GM21737 (cell line): Measurements from ENCODE around the gene ATP8A2.
A peak's percentile ranks its signal among the peaks of the same experiment; 100 is the strongest.

Experiments used
- ATAC-seq: cut with Tn5 transposase; IDR thresholded peaks from one replicate; pipeline ENCODE4 v1.9.1; 2021; ENCODE audit warnings: mild to moderate bottlenecking, moderate library complexity; ENCODE audit not compliant: unreplicated experiment

Gene ATP8A2

DNA sequence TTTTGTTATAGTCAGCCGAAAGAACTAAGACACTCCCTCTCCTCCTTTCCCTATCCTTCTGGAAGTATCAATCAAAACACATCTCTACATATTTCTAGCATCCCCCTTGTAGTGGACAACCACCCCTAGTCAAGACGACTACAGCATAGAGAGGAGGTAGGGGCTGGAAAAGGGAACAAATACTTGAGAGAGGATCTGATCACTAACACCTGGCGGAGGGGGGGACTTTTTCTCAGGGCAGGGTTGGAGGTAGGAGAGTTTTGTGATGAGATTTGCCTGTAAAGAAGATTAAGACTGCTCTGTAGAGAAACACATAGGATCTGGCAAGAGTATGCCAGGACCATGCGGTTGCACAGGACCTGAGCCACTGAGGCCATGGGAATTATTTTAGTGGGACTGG lies 471.9 kb downstream of the ATP8A2 start:
- ATAC-seq = no peak

DNA sequence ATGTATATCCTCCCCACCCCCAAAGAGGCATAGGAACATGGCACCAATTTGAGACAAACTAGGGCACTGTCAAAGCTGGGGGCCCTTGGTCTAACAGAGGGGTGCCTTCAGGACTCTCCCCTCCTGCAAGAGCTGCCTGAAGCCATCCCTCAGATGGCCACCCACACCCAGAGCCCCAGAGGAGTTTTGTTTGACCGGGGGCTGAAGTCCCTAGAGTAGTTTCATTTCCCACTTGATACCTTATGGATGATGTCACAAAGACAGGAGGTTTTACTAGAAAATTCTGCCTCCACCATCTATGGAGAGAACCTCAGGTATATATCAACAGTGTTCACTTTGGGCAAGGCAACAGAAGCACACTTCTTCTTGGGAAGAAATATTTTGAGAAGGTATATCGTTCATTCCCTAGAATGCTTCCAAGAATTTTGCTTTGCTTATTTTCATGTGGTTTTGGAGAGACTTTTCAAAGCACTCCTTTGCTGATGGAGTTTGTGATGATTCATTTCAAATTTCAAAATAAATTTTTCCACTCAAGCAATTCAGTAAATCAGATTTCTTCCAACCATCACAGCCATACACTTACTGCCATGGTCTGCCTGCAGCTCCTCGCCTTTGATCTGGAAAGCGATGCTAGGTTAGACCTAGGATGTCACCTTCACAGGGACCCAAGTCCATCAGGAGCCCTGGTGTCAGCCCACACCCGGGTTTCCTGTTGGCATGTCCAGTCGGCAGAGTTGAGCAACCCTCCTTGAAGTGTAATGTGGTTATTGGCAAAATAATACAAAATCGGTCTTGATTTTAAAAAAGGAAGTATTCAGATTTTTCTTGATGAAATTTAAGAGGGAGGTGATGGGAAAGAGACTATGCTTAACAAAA lies 473.0 kb downstream of the ATP8A2 start:
- ATAC-seq = no peak

DNA sequence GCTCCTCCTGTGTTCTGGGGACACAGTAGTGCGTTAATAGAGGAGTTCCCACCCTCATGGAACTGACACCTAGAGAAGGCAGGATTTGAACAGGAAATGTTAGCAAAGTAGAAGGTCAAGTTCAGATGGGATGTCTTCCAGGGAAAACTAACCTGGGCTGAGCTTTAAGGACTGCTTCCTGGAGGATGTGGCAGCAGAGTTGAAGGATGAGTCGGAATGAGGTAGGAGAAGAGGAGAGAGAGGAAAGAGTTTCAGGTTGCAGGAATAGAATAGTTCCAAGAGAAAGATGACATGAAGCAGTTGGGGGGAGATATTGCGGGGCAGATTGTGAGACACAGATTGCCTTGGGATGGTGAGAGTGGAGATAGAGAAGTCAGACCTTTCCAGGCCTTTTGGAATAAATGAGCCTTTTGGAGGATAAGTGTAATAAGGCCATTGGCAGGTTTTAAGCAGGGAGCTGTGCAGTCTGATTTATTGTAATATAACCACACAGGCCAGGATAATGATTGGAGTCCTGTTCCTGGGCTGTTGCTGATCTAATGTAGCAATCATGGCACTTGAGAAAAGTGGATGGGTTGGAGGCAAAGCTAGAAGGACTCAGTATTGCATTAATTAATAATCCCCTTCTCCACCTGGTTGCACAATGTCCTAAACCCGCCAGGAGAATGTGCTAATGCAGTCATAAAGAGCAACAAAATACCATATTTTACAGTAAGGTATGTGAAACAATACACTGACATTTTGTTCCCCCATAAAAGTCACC lies 474.6 kb downstream of the ATP8A2 start:
- ATAC-seq = no peak

DNA sequence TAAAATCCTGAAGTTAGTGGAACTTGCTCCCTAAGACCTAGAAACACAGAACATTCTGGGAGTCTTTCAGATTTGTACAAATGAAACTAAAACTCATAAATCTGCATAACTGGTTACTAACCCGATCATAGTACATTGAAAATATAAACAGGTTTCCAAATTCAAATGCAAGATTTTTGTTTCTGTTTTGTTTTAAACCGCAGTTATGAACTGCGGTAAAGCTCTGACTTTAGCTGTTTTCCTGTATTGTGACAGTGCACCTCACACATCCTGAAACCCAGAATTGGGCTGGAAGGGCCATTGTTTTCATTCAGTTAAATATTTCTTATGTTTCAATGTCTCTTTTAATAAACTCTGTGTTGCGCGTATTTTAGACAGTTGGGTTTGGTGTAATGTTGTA lies 475.4 kb downstream of the ATP8A2 start:
- ATAC-seq = peak; percentile 63

DNA sequence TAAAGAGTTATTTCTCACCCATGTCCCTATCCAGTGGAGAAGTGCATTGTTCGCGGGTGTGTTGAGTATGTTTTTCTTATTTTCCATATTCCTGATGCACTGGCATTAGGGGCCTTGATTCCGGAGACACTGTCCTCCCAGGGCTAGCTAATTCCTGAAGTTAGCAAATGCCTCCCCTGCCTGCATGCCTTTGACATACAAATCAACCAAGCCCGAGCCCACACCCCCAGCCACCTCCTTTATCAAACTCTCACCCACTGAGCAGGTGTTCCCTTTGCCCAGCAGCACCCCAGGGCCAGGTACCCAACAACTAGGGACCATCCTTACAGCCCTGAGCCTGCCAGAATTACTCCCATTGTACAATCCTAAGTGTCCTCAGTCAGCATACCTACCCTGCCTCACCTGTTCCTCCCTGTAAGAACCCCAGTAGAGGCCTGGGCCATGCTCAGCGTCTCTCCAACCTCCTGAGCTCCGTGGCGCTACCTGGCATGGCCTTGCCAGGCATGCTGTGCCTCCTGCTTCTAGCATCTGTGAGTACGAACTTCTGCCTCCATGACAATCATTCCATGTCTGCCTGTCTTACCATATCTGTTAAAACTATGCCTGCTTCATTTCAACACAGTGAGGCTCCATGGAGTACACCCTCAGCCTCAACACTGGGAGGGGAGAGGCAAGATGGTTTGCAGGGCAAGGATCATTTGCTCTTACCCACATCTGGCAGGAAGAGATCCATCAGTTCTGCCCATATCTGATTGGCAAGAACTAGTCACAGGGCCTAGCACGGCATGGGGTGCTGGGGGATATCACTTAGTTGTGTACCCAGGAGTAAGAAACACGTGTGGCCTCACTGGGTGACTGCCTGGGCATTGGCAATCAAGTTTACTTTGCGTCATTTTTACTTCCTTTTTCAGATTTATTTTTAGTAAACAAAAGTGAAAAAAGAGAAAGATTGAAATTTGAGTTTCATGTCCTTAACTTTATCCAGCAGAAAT lies 476.2 kb downstream of the ATP8A2 start:
- no peak for ATAC-seq

DNA sequence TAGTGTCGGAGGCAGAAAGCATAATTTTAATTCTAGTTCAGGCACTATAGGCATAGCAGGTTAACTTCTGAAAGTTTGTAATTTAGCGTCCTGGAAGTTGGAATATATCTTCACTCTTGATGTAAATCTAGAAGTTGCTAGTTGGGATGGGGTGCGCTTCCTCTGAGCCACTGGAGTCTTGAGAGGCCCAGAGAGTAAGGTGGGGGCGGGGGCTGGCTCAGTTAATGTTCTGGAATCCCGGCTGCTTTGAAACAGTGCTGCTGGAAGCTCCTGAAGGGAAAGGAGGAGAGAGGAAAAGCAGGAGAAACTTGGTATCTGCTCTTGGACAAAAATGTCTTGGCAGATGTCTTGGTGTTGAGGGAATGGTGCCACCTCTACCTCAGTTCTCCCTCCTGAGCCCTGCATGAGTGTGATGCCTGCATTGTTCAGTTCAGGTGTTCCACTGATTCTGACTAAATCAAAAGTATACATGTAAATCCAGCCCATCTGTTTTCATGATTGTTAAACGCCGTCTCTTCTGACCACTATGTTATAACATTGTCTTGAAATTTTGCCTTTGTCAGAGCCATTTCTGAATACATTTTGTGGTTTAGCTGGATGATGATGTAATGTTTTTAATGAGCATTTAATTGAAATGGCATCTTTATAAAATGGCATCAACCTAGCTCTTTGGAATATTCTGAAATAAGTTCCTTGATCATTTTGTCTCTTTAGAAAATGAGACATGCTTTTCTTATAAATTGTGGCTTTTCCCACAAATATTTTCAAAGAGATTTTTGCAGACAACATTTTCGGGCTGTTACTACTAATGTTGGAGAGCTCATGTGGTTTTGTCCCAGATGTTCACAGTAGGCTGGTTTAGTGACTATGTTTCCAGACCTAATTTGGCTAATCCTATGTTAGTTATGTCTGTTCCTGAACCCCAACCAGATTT lies 477.3 kb downstream of the ATP8A2 start:
- no peak for ATAC-seq

DNA sequence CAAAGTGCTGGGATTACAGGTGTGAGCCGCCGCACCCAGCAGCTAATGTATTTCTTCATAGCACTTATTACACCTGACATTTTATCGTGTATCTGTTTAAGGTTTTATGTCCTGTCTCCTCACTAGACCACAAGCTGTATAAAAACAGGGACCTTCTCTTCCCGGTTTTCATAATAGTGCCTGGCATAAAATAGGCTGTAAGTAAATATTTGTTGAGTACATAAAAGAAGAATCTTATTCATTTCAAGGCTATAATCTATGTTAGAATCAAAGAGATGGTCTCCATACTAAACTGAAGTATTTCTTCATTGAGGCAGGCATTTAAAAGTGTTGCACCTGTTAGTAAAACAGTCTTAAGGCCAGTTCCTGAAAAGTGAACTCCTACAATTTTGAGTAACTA lies 486.1 kb downstream of the ATP8A2 start:
- no peak for ATAC-seq

DNA sequence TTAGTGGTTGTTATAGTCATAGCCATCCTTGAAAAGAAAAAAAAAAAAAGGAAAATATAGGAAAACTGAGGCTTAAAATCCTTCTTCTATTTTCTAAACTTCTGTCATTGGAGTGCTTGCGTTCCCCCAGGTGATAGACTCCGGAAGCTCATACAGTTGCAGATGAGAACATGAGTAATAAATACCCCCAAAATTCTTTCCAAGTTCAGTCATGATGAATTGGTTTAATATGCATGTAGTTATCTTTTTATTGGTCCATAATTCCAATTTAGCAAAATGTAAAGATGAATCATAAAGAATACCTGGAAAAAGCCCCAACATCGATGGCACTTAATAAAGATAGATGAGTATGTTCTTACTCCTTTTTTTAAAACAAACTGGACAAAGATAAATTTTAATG lies 487.8 kb downstream of the ATP8A2 start:
- no peak for ATAC-seq

DNA sequence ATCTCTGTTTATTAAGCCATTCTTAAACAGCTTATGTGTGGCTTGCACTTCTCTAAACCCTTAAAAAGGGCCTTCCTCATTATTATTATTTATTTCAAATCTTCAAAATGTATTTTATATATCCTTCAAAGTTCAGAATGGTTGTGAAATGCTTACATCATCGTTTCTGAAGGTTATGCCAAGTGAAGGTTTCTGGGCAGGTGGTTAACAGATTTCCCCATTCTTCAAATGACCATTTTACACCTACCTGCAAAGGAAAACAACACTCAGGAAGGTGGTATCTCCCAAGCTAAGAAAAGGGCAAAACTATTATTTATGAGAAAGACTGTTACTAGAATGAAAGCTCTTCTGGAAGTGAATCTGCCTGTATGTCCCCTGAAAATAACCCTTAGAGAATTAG lies 488.5 kb downstream of the ATP8A2 start:
- ATAC-seq = no peak

DNA sequence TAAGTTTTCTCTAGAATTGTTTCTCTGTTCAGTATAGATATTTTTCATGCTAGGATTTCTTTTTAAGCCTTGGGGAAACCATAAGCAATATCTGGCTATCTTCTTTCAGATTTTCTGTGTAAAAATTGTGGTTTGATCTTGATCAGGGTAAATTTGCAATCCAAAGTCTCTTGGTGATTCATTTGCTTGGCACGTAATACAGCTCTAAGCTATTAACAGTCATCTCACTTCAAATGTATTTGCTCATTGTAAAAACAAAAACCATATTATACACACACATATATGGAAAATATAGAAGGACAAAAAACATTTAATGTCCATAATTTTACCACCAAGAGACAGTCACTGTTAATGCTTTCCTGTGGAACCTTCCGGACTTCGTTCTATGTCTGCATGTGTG lies 489.1 kb downstream of the ATP8A2 start:
- no peak for ATAC-seq

DNA sequence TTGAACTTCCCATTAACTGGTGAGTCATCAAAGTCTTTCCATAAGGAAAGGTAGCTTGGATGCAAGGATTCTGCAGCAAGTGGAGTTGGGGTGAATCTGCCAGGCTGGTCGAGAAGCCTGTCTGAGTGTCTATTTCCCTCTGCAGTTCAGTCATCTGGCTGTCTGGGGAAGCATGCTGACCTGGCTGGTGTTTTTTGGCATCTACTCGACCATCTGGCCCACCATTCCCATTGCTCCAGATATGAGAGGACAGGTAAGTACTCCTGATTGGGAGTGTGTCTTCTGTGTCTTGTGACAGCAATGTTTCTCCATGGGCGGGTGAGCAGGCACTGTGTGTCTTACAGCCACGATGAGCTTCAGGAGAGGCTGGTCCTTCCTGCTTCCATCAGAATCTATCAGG lies 490.4 kb downstream of the ATP8A2 start:
- ATAC-seq = no peak

DNA sequence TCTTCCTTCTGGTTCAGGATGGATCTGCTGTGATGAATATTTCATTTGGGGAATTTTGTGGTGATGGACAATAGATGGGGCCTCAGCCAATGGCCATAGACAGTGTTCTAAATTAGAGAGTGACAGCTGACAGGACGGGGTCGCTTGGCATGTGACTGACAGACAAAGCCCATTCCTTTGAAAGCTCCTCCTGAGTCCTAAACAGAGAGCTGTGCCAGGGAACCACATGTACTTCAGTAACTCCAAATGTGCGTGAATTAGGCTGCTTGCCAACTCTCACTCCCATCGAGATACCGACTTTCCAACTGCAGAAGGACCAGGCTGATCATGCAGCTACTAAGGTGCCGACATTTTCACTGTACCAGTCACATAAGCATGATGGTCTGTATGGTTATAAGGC lies 492.3 kb downstream of the ATP8A2 start:
- no peak for ATAC-seq

DNA sequence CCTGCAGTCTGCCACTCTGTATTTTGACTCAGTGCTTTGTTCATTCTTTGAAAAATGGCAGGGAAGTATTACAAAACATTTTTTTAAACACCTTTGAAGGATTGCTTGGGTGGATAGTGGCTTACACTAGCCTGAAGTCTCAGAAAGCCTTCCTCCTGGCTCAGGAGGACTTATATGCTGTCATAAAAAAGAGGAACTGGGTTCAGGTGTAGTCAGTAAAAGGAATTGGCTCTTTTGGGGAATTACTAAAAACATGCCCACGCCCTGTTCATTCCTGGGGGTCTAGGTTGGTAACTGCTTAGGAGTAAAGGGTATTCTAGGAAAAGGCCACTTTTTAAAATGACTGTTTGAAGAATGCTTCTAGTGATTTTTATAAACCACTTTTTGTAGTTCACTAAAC lies 493.2 kb downstream of the ATP8A2 start:
- no peak for ATAC-seq

DNA sequence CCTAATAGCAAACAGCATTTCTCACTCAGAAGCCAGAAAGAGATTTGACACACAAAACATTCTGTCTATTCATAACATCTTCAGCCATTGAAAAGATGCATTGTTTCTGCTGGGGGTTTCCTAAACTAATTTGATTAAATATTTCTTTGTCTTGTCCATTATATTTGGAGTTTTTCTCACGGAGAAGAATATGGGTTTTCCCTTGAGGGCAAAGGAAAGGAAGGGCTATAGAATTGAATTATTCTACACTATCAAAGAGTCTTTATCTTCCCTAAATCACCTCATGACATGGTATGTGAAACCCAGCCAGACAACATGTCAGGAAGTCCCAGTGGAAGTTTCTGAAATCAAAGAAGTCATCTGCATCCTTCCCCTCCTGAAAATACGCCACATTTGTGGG lies 493.6 kb downstream of the ATP8A2 start:
- ATAC-seq = no peak

DNA sequence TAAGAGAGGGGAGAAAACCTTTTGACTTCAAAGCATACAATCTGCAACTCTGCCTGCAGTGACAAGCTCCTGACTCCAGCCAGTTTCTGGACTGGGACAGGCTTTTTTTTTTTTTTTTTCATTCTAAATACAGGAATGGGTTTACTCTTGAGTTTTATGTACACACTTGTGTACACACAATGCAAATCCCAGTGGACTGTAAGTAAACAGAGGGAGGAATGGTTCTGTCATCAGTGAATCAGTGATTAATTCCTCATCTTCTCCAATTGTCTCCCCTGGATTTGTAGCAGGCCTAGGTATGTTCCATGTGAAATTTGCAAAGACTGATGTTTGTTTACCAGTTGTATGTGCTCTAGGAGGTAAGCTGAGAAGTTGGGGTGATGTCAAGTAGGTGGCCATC lies 495.3 kb downstream of the ATP8A2 start:
- ATAC-seq = no peak

DNA sequence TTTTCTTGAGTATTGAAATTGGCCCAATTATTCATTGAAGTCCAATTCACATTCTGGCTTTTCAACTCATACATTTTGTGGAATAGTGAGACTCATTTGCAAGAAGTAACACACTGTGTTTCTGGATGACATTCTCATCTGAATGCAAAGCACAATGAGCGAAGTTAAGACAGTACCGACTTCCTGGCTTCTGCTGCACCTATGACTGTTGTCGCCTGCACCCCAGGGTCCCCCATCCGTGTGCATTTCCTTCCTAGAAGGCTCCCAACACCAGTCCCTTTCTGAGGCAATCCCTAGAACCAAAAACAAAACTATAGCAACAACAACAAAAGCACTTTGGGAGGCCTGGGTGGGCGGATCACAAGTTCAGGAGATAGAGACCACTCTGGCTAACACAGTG lies 496.7 kb downstream of the ATP8A2 start:
- ATAC-seq = no peak

DNA sequence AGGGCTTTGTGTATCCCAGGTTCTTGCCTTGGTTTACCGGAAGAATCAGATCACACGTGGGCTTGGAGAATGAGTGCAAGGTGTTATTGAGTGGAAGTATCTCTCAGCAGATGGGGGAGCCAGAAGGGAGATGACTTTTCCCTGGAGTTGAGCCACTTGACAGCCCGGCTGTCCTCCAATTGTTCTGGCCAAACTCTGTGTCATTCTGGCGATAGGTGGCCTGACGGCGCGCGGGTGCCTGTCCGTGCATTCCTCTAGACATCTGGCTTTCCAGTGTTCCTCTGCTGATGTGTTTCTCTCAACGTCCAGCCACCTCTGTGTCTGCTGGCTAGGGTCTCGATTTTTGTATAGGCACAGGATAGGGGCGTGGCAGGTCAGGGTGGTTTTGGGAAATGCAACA lies 498.2 kb downstream of the ATP8A2 start:
- no peak for ATAC-seq

DNA sequence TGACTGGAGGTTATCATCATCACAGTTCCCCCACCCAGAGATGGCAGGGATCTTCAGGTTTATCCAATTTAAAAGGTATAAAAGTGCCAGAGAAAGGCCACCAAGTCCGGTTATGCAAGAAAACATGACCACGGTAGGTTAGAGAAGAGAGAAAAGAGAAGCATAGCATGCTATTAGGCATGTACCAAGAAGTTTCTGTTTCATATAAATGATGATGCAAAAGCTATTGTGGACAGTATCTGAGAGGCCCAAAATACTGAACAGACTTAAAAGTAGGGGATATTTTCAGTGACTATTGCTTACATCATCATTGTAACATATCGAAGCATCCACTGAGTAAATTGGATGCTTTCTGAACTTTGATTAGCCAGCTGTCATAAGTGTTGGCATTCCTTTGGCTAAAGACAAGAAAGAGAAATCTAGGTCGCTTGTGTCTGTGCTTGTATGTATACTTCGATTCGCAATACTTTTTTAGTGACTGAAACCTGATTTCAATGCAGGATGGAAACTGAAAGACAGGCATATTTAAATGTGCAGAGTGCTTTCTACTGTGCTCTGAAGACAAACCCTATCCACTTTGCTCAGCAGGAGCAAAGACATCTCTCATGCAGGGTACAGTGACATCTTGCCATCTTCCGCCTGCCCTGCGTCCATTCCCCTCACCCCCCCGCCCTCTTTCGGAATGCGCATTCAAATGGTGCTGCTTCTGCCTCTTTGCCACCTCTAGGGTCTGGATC lies 499.8 kb downstream of the ATP8A2 start:
- ATAC-seq = no peak

DNA sequence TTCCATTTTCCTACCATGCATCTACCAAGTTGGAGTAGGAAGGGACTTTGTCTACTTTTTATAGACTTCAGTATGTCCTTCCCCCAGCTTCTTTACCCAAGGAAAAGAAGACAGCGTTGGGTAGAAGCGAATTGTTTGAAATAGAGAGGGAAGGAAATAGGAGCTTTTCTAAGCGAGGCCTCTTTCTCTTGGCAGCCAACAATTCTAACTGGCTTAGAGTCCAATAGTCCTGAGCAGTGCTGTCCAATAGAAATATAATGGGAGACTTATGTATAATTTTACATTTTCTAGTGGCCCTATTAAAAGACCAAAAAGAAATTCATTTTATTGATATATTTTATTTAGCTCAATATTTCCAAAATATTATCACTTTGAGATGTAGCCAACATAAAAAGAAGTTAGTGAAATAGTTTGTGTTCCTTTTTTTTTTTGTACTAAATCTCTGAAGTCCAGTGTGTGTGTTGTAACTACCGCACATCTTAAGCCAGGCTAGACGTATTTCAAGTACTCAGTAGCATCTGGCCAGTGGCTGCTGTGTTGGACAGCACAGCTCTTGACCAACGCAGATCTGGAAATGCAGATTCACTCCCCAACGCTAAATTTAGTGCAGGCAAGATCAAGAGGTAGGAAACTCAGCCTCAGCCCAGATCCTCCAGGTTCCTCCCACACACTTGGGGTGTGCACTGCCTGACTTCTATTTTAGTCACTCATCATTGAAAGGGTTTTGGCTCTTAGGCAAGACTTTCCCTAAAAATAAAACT lies 500.9 kb downstream of the ATP8A2 start:
- no peak for ATAC-seq
